RWPE1 (cell line): ENCODE results near the gene C2orf76.

Experiments used
- CTCF ChIA-PET: fragments of 350-600 bp; sonication (Branson Sonifier 250); formaldehyde crosslinking; extraction: SDS; loops from one replicate; lab custom pipeline; 2021; lab: Yijun Ruan, JAX
- POLR2A ChIA-PET: fragments of 400-600 bp; formaldehyde crosslinking; extraction: SDS; loops from one replicate; lab custom pipeline; 2020; ENCODE audit warnings: antibody characterized with exemption; ENCODE audit not compliant: low non-redundant PET; lab: Yijun Ruan, JAX
- DNase-seq: peaks from one replicate; pipeline ENCODE4 v3.0.0; 2012; ENCODE audit warnings: low spot score
- H3K27ac ChIP-seq: fragments of 450-650 bp; 2 replicates; pipeline ENCODE4 v1.5.1; 2017
- TF ChIP-seq, protein P1 (sequence below): fragments of 450-650 bp; conservative IDR thresholded peaks from 2 replicates; pipeline ENCODE4 v1.5.1; 2017; ENCODE audit warnings: low read depth, mild to moderate bottlenecking

Gene C2orf76

DNA sequence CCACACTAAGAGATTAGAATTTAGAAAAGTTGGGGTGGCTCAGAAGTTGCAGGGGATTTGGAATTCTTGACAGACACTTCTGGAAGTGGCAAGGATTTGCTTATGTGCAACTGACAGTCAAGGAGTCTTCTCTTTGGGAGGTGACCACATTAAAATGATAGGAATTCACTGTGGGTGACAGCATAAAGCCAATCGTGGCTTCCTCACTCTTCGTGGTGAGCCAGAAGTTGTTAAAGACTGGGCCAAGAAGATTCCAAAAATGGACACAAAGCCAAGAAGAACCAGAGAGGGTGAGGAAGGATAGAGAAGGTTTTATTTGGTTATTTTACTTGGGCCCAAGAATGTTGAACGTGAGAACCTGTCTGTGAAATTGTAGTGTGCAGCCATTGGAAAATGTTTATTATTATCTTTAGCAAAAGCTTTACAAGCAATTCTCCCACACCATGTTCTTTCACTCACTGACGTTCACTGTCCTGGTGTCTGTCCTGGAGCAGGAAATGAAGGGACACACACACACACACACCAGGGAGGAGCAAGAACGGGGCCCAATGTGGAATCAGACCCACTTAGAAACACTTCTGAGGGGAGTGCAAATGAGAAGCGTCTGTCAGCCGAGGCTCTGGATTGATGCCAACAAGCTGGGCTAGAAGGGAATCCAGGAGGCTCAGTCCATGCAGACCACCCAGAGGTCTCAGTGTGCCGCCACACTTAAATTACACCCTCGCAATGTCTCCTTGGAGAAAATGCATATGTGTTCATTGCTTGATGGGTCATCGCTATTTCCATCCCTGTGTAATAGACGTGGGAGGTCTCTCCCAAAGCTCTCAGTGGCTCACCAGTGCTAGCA lies 105.8 kb downstream of the C2orf76 start:
- ChIA-PET POLR2A (no interaction called here), CTCF (no interaction called here)
- TF ChIP-seq, protein P1, sequence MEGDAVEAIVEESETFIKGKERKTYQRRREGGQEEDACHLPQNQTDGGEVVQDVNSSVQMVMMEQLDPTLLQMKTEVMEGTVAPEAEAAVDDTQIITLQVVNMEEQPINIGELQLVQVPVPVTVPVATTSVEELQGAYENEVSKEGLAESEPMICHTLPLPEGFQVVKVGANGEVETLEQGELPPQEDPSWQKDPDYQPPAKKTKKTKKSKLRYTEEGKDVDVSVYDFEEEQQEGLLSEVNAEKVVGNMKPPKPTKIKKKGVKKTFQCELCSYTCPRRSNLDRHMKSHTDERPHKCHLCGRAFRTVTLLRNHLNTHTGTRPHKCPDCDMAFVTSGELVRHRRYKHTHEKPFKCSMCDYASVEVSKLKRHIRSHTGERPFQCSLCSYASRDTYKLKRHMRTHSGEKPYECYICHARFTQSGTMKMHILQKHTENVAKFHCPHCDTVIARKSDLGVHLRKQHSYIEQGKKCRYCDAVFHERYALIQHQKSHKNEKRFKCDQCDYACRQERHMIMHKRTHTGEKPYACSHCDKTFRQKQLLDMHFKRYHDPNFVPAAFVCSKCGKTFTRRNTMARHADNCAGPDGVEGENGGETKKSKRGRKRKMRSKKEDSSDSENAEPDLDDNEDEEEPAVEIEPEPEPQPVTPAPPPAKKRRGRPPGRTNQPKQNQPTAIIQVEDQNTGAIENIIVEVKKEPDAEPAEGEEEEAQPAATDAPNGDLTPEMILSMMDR, result no peak
- H3K27ac ChIP-seq, result no peak overlapping the region
- no peak for DNase-seq

DNA sequence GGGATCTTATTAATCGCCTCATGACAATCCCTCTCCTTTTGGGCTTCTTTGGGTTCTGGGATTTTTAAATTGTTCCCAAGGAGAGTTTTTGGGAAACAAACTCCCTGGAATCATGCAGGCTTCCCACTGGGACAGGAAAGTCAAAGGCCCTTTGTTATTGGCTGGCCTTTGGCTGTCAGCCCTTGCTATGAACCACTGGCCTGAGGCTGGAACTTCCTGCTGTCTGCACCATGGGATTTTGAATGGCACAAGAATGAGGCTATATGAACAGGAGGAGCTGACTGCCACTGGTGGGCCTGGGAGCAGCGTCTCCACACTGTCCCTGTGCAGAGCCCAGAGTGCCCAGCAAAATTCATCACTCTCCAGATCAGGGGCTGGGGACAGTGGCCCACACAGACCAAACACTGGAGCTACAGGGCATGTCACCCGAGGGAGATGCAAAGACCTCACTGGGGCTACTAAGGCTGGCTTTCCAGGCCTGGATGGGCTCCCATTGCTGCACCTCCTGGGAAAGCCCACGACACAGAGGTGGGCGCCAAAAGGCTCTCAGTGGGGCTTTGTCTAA lies 107.3 kb downstream of the C2orf76 start:
- TF ChIP-seq, protein P1, result no peak
- no peak overlapping the region for H3K27ac ChIP-seq
- ChIA-PET CTCF (interaction anchor here (0.6 kb wide), 1 partner anchor 178 kb away, joined by 3 read pairs; no protein-coding TSS in a partner anchor), POLR2A (no interaction called here)
- no peak for DNase-seq

DNA sequence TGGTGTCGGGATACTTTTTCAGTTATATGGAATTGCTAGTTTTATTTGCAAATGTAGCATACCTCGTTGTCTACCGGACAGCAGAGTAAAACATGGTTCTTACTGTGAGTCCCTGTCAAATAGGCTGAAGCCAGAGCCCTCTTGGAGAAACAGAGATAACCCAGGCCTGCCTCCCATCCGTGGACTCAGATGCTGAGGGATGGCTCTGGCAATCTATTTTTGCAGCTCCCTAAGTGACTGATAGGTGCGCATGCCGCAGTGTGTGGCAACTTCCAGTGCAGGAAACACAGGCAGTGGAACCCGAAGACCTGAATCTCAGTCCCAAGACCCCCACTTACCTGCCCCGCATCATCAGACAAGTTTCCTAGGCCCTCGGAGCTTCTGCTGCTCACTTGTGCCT lies 109.4 kb downstream of the C2orf76 start:
- no peak overlapping the region for H3K27ac ChIP-seq
- CTCF ChIA-PET, result interaction anchor here (1.0 kb wide), 1 partner anchor 8 kb away, joined by 4 read pairs; no protein-coding TSS in a partner anchor
- TF ChIP-seq, protein P1, result no peak
- POLR2A ChIA-PET, result no interaction called here
- DNase-seq, result no peak

DNA sequence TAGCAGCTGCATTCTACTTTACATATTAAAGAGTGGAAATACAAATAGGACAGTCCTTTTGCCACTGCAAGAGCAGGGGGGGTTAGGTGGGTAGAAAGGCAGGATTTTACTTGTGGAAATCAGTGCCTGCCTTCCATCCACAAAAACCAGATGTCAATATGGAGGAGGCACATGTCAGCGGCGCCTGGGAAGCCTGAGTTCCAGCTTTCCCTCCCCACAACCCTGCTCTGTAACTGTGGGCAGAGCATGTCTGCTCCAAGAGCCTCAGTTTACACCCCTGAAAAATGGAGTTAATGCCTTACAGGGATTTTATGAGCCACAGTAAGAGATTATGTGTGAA lies 110.1 kb downstream of the C2orf76 start:
- no peak for DNase-seq
- peak overlapping the region; percentile 56 for H3K27ac ChIP-seq
- CTCF ChIA-PET, result interaction anchor here (1.0 kb wide), 1 partner anchor 8 kb away, joined by 4 read pairs; no protein-coding TSS in a partner anchor
- POLR2A ChIA-PET, result no interaction called here
- TF ChIP-seq, protein P1, result no peak

DNA sequence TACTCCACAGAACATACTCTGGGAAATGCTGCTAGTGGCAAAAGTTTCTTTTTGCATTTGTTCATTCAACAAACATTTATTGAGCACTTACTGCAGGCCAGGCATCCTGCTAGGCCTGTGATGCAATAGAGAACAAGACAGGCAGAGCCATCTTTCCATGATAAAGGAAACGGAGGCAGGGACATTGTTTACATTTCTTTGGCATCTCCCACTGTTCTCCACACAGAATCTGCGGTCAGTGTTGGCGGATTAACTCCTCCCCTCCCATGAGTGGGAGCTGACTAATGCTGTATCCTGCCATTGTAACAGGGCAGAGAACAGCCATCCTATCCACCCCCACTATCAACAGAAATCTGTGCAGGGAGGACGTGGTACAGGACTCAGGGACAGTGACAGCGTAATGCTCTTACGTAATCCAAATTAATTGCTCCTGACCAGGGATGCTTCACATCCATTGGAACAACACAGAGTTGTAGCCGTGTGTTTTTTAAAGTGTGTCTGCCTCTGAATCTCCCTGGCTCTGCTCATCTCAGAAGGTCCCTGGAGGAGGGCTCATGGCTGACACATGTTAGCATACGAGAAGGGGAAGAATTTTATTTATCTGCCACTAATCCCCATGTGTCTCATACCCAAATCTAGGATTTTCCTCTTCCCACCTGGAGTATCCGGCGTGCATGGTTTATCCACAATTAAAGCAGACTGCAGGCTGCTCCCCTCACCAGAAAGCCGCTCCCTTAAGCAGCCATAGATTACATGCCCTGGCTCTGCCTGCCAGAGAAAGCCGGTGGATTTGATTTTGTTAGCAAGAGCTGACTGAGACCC lies 110.7 kb downstream of the C2orf76 start:
- ChIA-PET POLR2A (interaction anchor here (0.6 kb wide), 1 partner anchor 9 kb away, joined by 3 read pairs; no protein-coding TSS in a partner anchor), CTCF (interaction anchor here (0.9 to 1.4 kb wide), 3 partner anchors 9 to 374 kb away, joined by 3 to 6 read pairs (median 4); no protein-coding TSS in a partner anchor)
- TF ChIP-seq, protein P1, result no peak
- DNase-seq, result peak; percentile 75
- peak overlapping the region; percentile 56 for H3K27ac ChIP-seq
